NCI-H2107 (cell line): ENCODE measurements around the gene ADAMTS19.
"Not testable (repeated sequence)": the region's sequence is repeated elsewhere in the genome, so short reads cannot be mapped to it uniquely, and the experiment has no call there.

Source experiments
- DNase-seq: peaks from one replicate; lab custom pipeline; 2025; lab: John Stamatoyannopoulos, UW

Gene ADAMTS19

DNA sequence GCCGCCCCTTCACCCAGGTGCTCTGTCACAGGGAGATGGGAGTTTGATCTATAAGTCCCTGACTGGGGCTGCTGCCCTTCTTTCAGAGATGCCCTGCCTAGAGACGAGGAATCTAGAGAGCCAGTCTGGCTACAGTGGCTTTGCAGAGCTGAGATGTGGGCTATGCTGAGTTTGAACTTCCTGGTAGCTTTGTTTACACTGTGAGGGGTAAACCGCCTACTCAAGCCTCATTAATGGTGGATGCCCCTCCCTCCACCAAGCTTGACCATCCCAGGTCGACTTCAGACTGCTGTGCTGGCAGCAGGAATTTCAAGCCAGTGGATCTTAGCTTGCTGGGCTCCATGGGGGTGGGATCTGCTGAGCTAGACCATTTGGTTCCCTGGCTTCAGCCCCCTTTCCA, 124.4 kb downstream of the ADAMTS19 start:
- DNase-seq: not testable (repeated sequence)

DNA sequence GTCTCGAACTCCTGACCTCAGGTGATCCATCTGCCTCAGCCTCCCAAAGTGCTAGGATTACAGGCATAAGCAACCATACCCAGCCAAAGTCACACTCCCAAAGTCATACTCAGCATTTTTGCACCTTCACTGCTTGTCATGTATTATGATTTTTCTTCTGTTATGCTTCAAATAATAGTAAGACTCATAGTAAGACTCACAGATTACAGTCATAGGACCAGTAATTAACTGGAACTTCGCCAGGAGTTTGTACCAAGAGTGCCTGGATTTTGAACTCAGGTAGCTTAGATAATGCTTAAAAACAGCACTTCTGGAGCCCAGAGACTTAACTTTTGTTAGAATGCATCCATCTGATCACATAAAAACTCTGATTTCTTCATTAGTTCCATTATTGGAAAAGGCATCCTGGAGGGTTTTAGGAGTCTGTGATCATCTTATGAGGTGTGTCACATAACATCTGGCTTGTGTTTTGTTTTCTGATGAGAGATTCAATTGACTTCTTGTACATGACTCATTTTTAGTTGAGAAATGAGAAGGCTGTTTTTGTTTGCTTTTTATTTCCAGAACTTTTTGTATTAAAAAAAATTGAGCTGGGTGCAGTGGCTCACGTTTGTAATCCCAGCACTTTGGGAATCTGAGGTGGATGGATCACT, 131.5 kb downstream of the ADAMTS19 start:
- no peak for DNase-seq

DNA sequence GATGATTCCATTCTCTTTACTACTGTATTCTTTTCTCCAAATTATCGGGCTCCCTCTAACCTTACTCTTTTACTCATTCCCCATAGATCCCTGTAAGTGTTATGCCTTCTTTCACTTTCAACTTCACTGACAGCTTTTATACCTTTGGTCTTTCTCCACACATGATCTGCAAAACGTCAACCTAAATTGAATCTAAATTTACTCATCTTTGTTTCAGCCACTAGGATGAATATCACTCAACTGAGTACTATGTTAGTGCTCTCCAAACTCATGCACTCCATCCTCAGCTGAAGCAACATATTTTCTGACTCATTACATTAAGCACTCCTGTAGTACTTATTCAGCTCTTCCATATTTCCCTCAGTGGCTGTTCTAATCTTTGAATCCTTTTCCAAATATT, 133.4 kb downstream of the ADAMTS19 start:
- no peak for DNase-seq

DNA sequence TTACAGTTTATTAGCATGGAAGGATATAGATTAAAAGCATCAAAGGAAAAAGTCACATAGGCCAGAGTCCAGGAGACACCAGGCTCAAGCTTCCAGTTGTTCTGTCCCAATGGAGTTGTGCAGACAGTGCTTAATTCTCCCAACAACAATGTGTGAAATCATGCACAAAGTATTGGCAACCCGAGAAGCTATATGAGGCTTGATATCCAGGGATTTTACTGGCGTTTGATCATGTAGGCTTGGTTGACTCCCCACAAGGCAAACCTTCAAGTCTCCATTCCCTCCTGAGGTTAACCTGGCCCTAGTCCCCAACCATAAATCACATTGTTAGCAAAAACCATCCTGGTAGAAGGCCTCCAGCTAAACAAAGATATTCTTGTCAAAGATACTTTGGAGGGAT, 141.5 kb downstream of the ADAMTS19 start:
- DNase-seq: no peak

DNA sequence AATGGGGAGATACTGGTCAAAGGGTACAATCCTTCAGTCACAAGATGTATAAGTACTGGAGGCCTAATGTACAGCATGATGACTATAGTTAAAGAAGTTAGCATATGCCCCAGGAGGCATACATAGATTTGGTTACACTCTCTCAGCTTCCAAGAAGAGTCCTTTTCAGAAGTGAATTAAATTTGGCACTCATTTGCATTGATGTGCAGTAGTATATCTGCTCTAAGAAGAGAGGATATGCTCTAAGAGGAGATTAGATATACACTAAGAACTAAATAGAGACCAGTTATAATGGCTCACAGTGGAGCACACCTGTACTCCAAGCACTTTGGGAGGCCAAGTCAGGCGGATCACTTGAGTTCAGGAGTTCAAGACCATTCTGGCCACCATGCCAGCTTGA, 148.3 kb downstream of the ADAMTS19 start:
- DNase-seq: no peak

DNA sequence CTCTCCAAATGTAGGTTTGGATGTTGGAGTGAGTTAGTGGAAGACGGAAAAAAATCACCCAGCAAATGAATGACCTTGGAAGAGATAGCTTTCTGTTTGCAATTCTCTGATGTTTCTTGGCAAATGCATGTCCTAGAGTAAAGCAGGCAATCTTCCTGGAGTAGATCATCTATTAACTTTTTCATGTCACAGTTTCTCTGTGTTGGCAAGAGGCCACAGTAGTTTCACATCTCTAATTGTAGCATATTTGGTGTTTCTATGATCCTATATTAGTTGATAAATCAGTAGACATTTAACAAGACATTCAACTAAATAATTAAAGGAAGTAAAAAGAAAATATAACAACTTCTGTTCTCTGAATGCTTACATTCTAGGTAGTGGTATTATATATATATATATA, 149.6 kb downstream of the ADAMTS19 start:
- DNase-seq: no peak

DNA sequence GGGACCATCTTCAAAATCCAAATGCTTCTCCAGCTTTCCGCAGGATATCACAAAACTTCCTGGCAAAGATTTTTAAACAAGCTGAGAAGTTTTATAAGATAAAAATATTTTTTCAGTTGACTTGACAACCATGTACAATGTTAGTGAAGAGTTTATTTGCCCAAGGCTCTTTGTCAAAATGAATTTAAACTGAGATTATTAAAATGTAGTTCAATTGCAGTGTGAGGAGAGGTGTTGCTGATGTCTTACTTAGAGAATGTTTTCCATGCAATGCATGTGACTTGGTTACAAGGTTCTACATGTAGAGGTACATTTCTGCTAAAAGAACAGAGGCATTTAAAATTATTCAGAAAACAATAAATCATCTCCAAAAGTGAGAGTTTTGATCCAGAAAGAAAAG, 156.4 kb downstream of the ADAMTS19 start:
- DNase-seq: no peak

DNA sequence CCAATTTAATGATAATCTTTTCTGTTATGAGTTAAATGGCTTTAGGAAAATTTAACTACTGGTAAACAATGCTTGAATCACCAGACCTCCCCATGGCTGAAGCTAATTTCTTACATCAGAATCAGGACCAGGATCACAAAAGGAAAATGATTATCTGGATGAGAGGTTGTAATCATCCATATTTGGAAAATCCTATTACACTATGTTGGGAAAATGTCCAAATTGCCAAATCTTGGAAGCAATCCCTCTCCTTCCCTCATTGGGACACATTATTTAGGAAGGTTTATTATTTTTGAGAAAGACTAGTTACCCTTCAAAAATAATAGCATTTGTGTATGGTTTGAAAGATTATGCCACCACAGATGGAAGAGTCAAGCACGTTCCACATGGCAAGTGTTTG, 157.1 kb downstream of the ADAMTS19 start:
- DNase-seq: no peak

DNA sequence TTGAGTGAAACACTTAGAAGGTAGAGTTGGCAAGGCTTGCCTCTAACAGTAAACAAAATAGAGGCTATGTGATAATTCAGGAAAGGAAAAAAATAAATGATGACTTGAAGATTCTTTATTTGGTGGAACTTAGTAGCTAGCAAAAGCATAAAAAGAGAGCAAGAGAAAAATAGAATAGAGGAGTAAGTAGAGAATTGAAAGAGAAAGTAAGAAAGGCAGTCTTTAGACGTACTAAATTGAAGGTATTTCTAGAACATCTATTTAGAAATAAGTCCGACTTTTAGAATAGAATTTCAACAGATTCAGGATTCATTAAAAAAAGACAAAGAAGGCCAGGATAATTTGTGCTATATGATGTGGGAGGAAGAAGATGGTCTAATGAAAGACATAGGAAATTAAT, 159.7 kb downstream of the ADAMTS19 start:
- DNase-seq: no peak

DNA sequence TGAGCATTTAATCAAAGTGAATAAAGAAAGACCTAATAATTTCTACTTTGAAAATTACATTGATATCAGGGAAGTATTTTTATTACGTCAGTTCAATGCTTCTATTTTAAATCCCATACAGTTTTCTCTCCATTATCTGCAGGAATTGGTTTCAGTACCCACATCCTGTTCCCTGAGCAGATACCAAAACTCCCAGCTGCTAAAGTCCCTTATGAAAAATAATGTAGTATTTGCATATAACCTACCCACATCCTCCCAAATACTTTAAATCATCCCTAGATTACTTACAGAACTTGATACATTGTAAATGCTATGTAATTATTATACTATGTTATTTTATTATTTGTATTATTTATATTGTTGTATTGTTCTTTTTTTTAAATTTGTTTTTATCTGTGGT, 162.4 kb downstream of the ADAMTS19 start:
- no peak for DNase-seq

DNA sequence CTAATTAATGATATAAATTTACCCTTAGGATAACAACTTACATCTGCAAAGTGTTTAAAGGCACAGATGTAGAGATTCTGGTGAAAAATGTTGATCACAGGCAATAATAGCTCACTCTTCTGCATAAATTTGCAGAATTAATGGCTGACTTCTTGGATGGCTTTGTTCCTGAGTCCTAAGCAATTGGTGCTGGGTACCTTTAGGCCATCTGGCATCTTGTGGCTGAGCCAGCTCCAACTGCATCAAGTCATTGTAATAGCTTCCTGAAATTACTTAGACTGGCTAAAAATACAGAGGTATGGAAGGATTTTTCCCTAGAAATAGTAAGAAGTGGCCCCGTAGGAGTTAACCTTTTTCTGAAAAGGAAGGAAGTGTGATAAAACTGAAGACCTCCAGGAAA, 169.5 kb downstream of the ADAMTS19 start:
- no peak for DNase-seq

DNA sequence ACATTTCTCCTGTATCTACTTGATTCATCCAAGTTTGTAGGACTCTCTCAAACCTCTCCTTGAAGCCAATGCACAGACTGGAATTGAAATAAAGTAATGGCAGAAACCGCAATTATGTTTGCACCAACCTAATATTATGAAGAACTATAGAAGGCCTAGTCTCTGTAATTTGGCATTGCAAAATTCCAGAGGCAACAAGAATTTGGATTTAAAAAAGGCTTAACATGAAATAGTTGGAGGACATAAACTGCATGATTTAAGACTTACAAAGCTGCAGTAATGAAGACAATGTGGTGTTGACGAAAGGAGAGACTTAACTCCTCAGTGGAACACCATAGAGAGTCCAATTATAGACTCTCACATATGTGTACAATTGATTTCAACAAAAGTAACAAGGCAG, 170.0 kb downstream of the ADAMTS19 start:
- no peak for DNase-seq

DNA sequence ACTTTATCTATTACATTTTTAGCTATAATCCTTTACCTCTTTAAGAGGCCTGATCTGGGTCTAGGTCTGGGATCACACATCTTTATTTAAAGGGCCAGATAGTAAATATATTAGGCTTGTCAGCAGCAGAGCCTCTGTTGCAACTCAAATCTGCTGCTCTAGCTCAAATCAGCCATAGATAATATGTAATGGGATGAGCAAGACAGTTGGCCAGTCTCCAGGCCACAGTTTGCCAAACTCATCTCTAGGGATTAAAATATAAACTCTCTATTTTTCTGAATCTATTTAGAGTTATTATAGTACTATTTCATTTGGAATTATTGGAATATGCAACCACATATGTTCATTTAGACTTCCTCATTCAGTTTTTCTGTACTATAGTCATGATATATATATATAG, 171.9 kb downstream of the ADAMTS19 start:
- no peak for DNase-seq

DNA sequence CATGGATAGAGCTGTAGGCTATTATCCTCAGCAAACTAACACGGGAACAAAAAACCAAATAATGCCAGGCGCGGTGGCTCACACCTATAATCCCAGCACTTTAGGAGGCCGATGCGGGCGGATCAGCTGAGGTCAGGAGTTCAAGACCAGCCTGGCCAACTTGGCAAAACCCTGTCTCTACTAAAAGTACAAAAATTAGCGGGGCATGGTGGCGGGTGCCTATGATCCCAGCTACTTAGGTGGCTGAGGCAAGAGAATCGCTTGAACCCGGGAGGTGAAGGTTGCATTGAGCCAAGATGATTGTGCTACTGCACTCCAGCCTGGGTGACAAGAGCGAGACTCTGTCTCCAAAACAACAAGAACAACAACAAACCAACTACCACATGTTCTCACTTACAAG, 177.4 kb downstream of the ADAMTS19 start:
- DNase-seq: not testable (repeated sequence)

DNA sequence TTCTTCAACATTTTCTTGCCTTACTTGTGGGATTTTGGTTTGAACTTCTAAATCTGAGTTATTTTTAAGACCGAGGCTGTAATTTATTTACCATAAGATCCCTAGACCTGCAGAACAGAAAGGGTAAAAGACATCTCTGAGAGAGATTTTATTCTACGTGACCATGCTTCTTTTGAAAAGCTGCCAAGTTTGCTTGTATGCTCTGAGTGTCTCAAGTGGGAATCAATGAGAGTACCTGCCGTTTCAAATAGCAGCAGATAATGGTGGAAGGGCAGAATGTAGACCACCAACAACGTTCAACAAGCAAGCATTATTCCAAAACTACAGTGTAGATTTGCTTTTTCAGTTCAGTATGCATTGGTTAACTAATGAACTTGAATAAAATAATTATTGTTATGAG, 179.2 kb downstream of the ADAMTS19 start:
- DNase-seq: no peak

DNA sequence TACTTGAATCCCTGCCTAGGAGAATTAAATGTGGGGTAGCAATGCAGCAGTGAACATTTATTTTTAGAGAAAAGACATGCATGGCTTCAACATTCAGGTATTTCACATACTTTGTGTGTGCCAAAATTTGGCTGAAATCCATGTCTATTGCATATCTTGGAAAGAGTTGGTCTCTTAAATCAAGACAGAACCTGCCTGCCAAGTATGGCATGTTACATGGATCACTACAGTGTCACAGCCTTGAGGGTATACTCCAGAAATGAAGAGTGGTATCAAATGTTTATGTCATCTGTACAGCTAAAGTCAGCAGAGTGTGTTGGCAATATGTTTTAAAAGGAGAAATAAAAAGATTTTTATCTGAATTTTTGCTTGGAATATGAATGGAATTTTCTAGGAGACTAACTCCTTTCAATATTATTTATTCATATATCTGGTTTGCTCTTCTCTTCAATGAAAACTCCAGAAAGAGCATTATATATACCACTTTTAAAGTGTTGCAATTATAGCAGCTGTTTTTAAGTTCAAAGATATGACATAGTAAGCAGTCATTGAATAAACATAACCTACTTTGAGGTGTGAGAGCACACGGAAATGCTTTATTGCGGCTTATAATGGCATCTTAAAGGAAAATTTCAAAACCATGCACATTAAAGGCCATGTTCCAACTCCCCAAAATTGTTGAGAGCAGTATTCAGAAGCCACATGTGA, 192.4 kb downstream of the ADAMTS19 start:
- DNase-seq: no peak

DNA sequence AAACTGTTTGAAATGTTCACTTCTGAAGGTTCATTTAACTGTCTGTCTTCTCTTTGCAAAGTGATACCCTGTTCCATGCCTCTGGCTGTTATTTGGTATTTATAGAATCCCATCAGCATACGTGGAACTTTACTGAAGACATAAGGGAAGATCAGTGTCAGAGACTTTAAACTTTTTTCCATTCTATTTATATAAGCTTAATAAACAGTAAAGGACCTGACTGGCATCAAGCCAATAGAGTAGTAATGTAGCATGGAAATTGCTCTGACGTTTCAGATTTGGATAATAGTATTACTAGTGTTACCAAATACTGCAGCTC, 192.9 kb downstream of the ADAMTS19 start:
- no peak for DNase-seq

DNA sequence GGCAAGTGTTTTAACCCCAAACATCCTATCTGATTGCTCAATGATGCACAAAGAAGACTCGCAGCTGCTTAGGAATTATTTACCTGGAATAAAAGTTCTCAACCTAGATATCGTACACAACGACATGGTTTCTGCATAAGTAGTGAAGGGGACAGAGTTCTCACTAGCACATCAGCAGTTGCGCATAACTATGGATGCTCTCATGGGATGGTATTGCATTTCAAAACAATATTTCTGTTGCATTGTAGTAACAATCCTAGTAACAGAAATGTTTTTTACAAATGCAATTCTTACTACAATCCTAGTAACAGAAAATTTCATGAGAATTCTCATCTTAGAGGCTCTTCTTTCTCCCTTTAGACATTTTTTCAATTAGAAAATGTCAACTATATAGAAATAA, 193.3 kb downstream of the ADAMTS19 start:
- DNase-seq: no peak

DNA sequence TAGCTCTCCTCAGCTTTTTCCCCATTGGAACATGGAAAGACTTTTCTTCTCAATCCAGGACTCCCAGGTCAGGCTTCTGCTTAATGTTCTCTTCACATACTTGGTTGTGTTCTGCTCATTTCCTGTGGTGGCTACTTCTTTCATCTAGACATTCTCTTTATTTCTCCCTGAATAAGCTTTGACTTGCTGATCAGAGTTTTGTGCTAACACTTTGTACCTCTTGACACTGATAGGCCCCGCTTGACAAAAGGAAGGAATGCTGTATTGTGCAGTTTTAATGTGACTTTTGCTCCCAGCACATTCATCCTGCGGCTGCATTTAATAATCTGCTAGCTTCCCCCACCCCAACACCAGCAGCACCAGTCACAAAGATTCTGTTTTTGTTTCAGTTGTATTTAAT, 196.9 kb downstream of the ADAMTS19 start:
- DNase-seq: no peak

DNA sequence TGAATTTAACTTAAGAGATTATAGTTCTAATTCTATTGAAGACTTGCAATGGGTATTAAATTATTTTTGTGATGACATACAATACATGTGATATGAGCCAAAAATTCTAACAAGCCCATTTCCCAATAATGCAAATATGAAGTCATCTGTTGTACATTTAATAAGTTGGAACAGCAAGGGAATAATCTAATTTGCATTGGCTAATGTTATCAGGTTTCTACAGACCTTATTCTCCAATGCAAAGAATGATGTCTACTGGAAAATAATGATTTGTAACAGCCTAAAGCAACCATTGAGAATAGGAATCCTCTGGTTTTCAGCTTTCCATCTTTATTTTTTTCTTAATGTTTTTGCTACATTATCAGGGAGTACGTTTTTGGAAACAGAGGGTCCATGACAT, 198.7 kb downstream of the ADAMTS19 start:
- no peak for DNase-seq

DNA sequence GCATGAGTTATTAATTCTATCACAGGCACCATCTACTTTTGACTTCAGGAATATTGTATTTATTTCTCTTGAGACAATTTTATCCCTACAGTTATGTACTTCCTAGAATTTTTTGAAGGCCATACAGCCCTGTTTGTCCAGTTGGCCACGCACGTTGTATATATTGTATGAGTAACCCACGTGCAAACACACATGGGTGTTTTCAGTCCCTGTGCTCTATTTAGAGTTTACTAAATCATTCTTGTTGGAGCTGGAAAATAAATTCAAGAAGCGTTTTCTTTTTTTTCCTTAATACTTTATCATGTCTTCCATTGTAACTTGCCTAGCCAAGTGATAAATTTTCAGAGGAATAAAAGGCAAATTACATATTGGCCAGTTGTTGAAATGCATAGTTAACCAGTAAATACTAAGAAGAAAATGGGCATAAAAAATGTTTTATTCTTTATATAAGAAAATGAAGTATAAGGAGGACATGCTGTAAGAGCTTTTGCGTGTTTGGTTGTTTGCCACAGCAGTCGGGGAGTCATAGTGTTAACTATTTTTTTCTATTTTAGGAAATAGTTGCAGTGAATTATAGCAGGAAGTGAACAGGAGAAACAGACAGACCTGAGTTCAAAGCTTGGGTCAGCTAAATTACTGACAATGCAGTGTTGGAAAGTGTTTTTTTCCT, 201.4 kb downstream of the ADAMTS19 start:
- no peak for DNase-seq

DNA sequence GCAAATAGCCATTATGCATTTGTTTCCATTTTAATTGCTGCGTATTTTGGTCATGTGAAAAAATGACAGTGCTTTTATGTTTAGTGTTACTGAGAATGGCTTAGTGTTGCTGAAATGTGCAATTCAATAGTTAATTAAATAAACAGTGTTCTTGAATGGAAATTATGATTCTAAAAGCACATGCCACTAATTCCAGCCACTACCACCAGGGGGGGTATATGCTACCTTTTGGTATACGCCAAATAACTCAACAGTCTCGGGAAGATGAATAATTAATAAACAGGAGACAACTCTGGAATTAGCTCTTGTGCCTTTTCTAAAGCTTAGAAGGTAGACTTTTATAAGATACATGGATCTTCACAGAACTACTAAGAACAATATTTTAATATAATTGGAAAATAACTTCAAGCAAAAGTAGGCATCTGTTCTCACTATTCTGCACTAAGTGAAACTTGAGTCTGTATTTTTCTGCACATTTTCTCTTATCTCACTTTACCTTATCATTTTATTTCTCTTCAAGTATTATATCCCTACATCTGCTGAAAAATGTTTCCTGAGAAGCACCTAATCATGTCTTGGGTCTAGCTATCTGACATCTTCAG, 204.3 kb downstream of the ADAMTS19 start:
- no peak for DNase-seq

DNA sequence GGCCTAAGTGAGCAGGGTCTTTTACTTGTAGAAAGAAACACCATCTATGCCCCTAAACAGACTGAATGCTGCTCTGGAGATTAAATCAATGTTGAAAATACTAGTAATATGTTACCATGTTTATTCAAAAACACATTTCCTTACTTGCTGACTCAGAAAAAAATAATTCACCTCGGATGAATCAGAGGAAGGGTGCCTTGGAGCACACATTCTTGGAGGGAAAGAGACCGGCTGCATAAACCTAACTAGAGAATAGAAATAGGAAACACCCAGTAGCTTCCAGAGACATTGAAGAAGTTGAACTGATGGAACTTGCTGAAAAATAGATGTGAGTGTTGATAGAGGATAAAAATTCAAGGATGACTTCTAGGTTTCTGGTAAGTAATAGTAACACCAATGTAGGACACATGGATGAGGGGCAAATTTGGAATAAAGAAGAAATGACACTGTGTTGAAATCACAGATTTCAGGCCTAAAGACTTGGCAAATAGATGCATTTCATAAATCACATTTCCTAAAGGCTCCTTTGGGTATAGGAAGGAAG, 210.9 kb downstream of the ADAMTS19 start:
- no peak for DNase-seq
